WTC11 (cell line): ENCODE data around the gene DEPDC1B. TPM values are rescaled to one million over a fixed set of nuclear protein-coding genes. Genes with fewer than 3 reads are reported as not detected.

ENCODE experiments used
- ATAC-seq: fragments of 200-7000 bp; cut with Tn5 transposase; 2 replicates; pipeline ENCODE4 v1.10.0; 2021; ENCODE audit warnings: mild to moderate bottlenecking, moderate library complexity
- CTCF ChIA-PET: fragments of 300-600 bp; sonication (Branson Sonifier 250); formaldehyde crosslinking; loops from one replicate; lab custom pipeline; 2021; ENCODE audit warnings: antibody characterized with exemption; lab: Charles Lee
- POLR2A ChIA-PET: fragments of 350-600 bp; sonication (Branson Sonifier 250); formaldehyde crosslinking; loops from one replicate; lab custom pipeline; 2021; ENCODE audit warnings: antibody characterized with exemption; lab: Charles Lee
- DNase-seq: peaks from one replicate; pipeline ENCODE4 v3.0.0; 2021; ENCODE audit warnings: low spot score
- H3K27ac Mint-ChIP-seq: 2 replicates; pipeline ENCODE4 v1.8.0; 2021; ENCODE audit warnings: mixed read lengths
- H3K27me3 Mint-ChIP-seq: 2 replicates; pipeline ENCODE4 v1.8.0; 2021; ENCODE audit warnings: low read depth, mild to moderate bottlenecking, moderate library complexity, mixed read lengths
- H3K36me3 Mint-ChIP-seq: 2 replicates; pipeline ENCODE4 v1.8.0; 2021; ENCODE audit warnings: mixed read lengths
- H3K4me1 Mint-ChIP-seq: 2 replicates; pipeline ENCODE4 v1.8.0; 2022; ENCODE audit warnings: mixed read lengths
- H3K4me3 Mint-ChIP-seq: 2 replicates; pipeline ENCODE4 v1.8.0; 2021; ENCODE audit warnings: mild to moderate bottlenecking, moderate library complexity, mixed read lengths
- H3K9me3 Mint-ChIP-seq: 2 replicates; pipeline ENCODE4 v1.8.0; 2021; ENCODE audit warnings: mixed read lengths
- E2F5 ChIP-seq: sonication (generic); formaldehyde crosslinking; IDR thresholded peaks from 2 replicates; pipeline ENCODE4 v1.8.1; 2022; ENCODE audit warnings: mild to moderate bottlenecking, moderate library complexity, missing genetic modification reagents
- ESRRA ChIP-seq: sonication (generic); formaldehyde crosslinking; IDR thresholded peaks from 2 replicates; pipeline ENCODE4 v1.8.1; 2022; ENCODE audit warnings: mild to moderate bottlenecking, missing genetic modification reagents, borderline replicate concordance
- FOXP4 ChIP-seq: sonication (generic); formaldehyde crosslinking; IDR thresholded peaks from 2 replicates; pipeline ENCODE4 v1.8.0; 2022; ENCODE audit warnings: mild to moderate bottlenecking, missing genetic modification reagents
- NFE2L1 ChIP-seq: sonication (generic); formaldehyde crosslinking; IDR thresholded peaks from 2 replicates; pipeline ENCODE4 v1.8.1; 2023; ENCODE audit warnings: missing genetic modification reagents
- NR1H2 ChIP-seq: sonication (generic); formaldehyde crosslinking; IDR thresholded peaks from 2 replicates; pipeline ENCODE4 v1.9.0; 2021; ENCODE audit warnings: mild to moderate bottlenecking, moderate library complexity, missing genetic modification reagents
- OVOL2 ChIP-seq: fragments of 250-450 bp; sonication (Bioruptor Pico); IDR thresholded peaks from 2 replicates; pipeline ENCODE4 v1.9.0; 2021; ENCODE audit warnings: mild to moderate bottlenecking, borderline replicate concordance
- PREB ChIP-seq: sonication (generic); formaldehyde crosslinking; IDR thresholded peaks from 2 replicates; pipeline ENCODE4 v1.8.1; 2022; ENCODE audit warnings: mild to moderate bottlenecking, missing genetic modification reagents, moderate library complexity, borderline replicate concordance
- PRRX2 ChIP-seq: fragments of 250-450 bp; sonication (Bioruptor Pico); IDR thresholded peaks from 2 replicates; pipeline ENCODE4 v1.8.0; 2021; ENCODE audit warnings: mild to moderate bottlenecking
- RORB ChIP-seq: fragments of 250-450 bp; sonication (Bioruptor Pico); IDR thresholded peaks from 2 replicates; pipeline ENCODE4 v1.9.0; 2021; ENCODE audit warnings: mild to moderate bottlenecking
- SMAD3 ChIP-seq: sonication (generic); formaldehyde crosslinking; IDR thresholded peaks from 2 replicates; pipeline ENCODE4 v1.8.0; 2022; ENCODE audit warnings: missing genetic modification reagents, mild to moderate bottlenecking, borderline replicate concordance
- ZNF138 ChIP-seq: sonication (generic); formaldehyde crosslinking; conservative IDR thresholded peaks from 2 replicates; pipeline ENCODE4 v1.8.1; 2022; ENCODE audit warnings: mild to moderate bottlenecking, moderate library complexity, missing genetic modification reagents
- ZNF423 ChIP-seq: fragments of 250-450 bp; sonication (Bioruptor Pico); IDR thresholded peaks from 2 replicates; pipeline ENCODE4 v2.1.2; 2022; ENCODE audit warnings: mild to moderate bottlenecking, moderate library complexity
- ZNF512 ChIP-seq: sonication (generic); formaldehyde crosslinking; IDR thresholded peaks from 2 replicates; pipeline ENCODE4 v1.8.1; 2022; ENCODE audit warnings: missing genetic modification reagents, borderline replicate concordance
- ZNF532 ChIP-seq: fragments of 250-450 bp; sonication (Bioruptor Pico); IDR thresholded peaks from 2 replicates; pipeline ENCODE4 v1.9.0; 2021; ENCODE audit warnings: mild to moderate bottlenecking, borderline replicate concordance
- total RNA-seq: library from RNA; stranded (reverse); gene quantifications from 3 replicates; pipeline ENCODE4 v1.2.3, GENCODE V29; 2021
- TF ChIP-seq, protein P1 (sequence below): sonication (generic); formaldehyde crosslinking; IDR thresholded peaks from 2 replicates; pipeline ENCODE4 v1.8.1; 2023; ENCODE audit warnings: mild to moderate bottlenecking, missing genetic modification reagents, borderline replicate concordance
- TF ChIP-seq, protein P2 (sequence below): fragments of 200-600 bp; IDR thresholded peaks from 2 replicates; pipeline ENCODE4 v1.8.0; 2022; ENCODE audit warnings: antibody characterized with exemption
- TF ChIP-seq, protein P3 (sequence below): fragments of 250-450 bp; sonication (Bioruptor Pico); IDR thresholded peaks from 2 replicates; pipeline ENCODE4 v1.9.0; 2021; ENCODE audit warnings: mild to moderate bottlenecking

Gene DEPDC1B
- total RNA-seq, 1 experiment from 2014 or later: 55.1 TPM

DNA sequence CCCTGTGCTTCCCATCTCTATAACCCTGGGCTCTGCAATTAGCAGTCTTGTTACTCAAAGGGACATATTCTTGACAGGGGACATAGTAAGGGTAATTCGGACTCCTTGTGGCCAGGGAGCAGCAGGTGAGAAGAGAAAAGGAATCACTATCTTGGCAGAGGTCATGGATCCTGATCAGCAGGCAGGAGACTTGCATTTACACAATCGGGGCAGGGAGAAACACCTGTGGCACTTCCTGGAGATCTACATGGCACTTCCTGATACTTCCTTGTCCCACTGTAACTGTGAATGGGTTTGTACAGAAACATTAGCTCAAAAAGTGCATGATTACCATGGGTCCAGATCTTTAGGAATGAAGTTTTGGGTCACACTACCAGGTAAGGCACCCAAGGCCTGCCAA is 29.2 kb downstream of the DEPDC1B start:
- H3K4me3 Mint-ChIP-seq: no peak overlapping the region
- no peaks in the 10 kb centered on the region for H3K9me3 Mint-ChIP-seq
- no peaks in the 10 kb centered on the region for H3K27me3 Mint-ChIP-seq
- TF ChIP-seq ESRRA (CRISPR knock-in tag) (no peak), NR1H2 (CRISPR knock-in tag) (no peak), SMAD3 (CRISPR knock-in tag) (no peak), NFE2L1 (CRISPR knock-in tag) (no peak), PREB (no peak), FOXP4 (CRISPR knock-in tag) (no peak), ZNF138 (CRISPR knock-in tag) (no peak), RORB (CRISPR knock-in tag) (no peak), ZNF423 (CRISPR knock-in tag) (no peak)
- TF ChIP-seq, protein P1, sequence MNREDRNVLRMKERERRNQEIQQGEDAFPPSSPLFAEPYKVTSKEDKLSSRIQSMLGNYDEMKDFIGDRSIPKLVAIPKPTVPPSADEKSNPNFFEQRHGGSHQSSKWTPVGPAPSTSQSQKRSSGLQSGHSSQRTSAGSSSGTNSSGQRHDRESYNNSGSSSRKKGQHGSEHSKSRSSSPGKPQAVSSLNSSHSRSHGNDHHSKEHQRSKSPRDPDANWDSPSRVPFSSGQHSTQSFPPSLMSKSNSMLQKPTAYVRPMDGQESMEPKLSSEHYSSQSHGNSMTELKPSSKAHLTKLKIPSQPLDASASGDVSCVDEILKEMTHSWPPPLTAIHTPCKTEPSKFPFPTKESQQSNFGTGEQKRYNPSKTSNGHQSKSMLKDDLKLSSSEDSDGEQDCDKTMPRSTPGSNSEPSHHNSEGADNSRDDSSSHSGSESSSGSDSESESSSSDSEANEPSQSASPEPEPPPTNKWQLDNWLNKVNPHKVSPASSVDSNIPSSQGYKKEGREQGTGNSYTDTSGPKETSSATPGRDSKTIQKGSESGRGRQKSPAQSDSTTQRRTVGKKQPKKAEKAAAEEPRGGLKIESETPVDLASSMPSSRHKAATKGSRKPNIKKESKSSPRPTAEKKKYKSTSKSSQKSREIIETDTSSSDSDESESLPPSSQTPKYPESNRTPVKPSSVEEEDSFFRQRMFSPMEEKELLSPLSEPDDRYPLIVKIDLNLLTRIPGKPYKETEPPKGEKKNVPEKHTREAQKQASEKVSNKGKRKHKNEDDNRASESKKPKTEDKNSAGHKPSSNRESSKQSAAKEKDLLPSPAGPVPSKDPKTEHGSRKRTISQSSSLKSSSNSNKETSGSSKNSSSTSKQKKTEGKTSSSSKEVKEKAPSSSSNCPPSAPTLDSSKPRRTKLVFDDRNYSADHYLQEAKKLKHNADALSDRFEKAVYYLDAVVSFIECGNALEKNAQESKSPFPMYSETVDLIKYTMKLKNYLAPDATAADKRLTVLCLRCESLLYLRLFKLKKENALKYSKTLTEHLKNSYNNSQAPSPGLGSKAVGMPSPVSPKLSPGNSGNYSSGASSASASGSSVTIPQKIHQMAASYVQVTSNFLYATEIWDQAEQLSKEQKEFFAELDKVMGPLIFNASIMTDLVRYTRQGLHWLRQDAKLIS (CRISPR knock-in tag): no peak
- no peak for DNase-seq
- peaks cover 18% of the 10 kb centered on the region for H3K4me1 Mint-ChIP-seq
- no peak for ATAC-seq
- peaks cover 12% of the 10 kb centered on the region for H3K36me3 Mint-ChIP-seq
- ChIA-PET POLR2A (no interaction called here), CTCF (interaction anchor here (1.2 to 1.8 kb wide), 2 partner anchors 17 to 177 kb away, joined by 3 to 6 read pairs; no protein-coding TSS in a partner anchor)
- H3K27ac Mint-ChIP-seq: no peak overlapping the region

DNA sequence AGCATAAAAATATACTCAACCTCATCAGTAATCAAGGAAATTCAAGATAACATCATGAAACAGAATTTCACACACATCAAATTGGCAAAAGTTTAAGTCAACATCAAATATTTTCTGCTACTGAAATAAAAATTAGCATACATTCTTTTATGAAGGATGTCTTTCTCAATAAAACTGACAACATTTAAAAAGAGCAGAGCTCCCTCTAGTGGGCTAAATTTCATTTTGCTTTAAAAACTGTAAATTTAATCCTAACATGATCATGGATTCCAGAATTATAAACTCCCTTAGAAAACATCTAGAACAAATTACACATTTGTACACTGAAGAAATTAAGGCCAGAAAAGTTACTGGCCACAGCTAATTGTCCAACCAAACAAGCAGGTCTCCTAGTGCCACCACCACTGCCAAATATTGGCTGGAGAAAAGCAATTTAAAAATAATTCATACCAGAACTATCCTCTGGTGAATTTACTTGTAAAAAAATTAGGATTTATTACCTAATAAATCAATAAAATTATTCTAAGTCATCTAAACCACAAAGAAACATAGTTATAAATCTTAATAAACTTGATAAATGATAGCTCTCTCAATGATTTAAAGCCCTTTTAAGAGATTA is 31.2 kb downstream of the DEPDC1B start:
- POLR2A ChIA-PET: no interaction called here
- Mint-ChIP-seq H3K4me1 (peaks cover 13% of the 10 kb centered on the region), H3K27me3 (no peaks in the 10 kb centered on the region), H3K27ac (no peak overlapping the region), H3K4me3 (no peak overlapping the region), H3K36me3 (peaks cover 18% of the 10 kb centered on the region), H3K9me3 (no peaks in the 10 kb centered on the region)
- TF ChIP-seq, protein P2, sequence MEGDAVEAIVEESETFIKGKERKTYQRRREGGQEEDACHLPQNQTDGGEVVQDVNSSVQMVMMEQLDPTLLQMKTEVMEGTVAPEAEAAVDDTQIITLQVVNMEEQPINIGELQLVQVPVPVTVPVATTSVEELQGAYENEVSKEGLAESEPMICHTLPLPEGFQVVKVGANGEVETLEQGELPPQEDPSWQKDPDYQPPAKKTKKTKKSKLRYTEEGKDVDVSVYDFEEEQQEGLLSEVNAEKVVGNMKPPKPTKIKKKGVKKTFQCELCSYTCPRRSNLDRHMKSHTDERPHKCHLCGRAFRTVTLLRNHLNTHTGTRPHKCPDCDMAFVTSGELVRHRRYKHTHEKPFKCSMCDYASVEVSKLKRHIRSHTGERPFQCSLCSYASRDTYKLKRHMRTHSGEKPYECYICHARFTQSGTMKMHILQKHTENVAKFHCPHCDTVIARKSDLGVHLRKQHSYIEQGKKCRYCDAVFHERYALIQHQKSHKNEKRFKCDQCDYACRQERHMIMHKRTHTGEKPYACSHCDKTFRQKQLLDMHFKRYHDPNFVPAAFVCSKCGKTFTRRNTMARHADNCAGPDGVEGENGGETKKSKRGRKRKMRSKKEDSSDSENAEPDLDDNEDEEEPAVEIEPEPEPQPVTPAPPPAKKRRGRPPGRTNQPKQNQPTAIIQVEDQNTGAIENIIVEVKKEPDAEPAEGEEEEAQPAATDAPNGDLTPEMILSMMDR: peak; percentile 63
- TF ChIP-seq, protein P3, sequence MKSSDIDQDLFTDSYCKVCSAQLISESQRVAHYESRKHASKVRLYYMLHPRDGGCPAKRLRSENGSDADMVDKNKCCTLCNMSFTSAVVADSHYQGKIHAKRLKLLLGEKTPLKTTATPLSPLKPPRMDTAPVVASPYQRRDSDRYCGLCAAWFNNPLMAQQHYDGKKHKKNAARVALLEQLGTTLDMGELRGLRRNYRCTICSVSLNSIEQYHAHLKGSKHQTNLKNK (CRISPR knock-in tag): no peak
- TF ChIP-seq ZNF512 (CRISPR knock-in tag) (no peak), PRRX2 (CRISPR knock-in tag) (no peak), NFE2L1 (CRISPR knock-in tag) (no peak), OVOL2 (CRISPR knock-in tag) (no peak), ZNF532 (no peak), E2F5 (CRISPR knock-in tag) (no peak)
- DNase-seq (no peak), ATAC-seq (no peak)
- CTCF ChIA-PET: interaction anchor here (0.7 to 2.3 kb wide), 17 partner anchors 8 to 382 kb away, joined by 3 to 12 read pairs (median 4); partner anchors contain the start of genes DEPDC1B and ELOVL7
